HG03139 (cell line): Measurements from ENCODE around the gene C2orf81.
"Not testable (repeated sequence)": the region's sequence is repeated elsewhere in the genome, so short reads cannot be mapped to it uniquely, and the experiment has no call there.

Experiments
- ATAC-seq: cut with Tn5 transposase; IDR thresholded peaks from one replicate; pipeline ENCODE4 v1.9.1; 2021; ENCODE audit not compliant: unreplicated experiment

C2orf81 gene

DNA sequence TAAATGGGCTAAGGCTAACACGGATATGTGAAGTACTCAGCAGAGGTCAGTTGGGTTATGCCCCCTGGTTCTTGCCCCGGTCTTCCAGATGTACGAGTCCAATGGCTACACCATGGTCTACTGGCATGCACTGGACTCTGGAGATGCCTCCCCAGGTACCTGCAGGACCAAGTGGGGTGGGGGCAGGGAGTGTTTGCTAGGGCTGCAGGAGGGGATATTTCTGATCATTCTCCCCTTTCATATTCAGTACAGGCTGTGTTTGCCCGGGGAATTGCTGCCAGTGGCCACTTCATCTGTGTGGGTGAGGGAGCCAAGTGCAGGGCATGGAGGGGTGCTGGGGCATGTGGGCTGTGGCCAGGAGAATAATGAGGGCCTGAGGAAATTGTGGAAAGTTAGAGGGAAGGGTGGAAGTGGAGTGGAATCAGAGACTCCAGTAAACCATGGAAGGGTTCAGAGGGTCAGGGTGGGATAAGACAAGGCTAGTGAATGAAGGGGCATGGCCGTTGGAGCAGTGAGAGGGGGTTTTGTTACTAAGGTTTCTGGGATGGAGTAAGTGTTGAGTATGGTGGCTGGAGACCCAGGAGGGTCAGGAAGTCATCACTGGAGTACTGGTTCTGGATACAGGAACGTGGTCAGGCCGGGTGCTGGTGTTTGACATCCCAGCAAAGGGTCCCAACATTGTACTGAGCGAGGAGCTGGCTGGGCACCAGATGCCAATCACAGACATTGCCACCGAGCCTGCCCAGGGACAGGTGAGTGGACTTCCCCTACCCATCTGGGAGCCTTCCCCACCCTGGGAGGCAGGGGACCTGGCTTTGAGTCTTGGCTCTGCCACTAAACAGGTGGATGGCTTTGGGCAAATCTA, 2.0 kb upstream of the C2orf81 start:
- ATAC-seq = no peak

DNA sequence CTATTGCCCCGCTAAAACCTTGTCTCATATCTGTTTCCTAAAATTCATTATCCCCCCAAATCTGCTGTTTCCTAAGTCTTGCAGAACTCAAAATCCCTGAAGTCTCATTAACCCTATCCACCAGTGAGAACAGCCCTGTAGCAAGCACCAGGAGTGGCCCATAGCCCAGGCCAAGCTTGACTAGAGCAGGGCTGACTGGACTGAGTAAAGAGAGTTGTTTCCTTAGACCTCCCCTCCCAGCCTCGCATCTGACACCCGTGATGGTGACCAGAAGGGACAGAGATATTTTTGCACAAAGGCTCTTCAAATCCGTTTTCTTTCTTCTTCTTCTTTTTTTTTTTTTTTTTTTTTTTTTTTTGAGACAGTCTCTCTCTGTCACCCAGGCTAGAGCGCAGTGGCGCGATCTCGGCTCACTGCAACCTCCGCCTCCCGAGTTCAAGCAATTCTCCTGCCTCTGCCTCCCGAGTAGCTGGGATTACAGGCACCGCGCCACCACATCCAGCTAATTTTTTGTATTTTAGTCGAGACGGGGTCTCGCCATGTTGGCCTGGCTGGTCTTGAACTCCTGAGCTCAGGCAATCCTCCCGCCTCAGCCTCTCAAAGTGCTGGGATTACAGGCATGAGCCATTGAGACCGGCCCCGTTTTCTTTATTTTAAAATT, 846 bp downstream of the C2orf81 start:
- ATAC-seq = not testable (repeated sequence)

DNA sequence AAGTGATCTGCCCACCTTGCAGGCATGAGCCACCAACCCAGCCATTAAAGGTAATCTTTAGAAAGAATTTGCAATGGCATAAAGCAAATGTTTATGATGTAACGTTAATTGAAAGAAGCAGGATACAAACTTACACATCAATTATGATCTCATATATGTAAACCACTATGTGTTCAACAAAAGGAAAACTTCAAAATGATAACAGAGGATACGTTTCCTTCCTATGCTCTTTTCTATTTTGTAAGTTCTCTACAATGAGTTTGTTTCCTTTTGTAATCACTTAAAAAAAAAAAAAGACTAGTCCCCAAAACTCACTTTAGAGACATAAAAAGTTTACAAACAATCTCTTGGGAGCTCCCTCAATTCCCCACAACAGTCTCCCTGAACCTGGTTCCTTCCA, 1.4 kb downstream of the C2orf81 start:
- ATAC-seq = no peak

DNA sequence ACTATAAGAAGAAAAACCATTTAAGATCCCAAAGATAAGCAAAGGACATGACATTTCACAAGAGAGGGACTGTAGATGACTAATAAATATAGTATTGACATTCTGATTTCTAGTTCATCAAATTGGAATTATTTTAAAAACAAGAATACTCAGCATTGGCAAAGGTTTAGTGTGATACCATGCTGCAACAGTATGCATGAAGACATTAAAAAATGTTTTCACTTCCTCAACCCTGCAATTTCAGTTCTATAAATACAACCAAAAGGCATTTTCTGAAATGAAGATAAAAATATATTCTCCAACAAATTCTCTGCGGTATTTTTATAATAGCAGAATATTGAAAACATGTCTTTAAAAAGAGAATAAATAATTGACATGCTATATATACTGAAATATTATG, 2.1 kb downstream of the C2orf81 start:
- ATAC-seq = no peak

DNA sequence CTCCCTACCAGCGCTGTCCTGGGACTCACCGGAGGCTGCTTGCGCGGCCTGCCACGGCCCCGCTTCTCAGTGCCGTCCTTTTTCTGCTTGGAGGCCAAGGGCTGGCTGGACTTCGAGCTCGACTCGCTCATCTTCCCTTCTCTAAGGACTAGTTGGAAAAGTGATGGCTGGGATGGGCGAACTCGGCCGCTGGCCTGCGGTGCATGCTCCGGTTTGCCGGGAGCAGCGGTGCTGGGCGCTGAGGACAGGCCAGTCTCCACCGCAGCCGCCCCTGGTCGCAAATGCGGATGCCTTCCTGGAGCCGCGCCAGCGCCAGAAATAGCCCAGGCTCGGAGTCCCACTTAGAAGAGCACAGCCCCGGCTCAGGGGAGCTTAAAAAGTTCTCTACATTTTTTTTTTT, 3.1 kb downstream of the C2orf81 start:
- ATAC-seq = no peak

DNA sequence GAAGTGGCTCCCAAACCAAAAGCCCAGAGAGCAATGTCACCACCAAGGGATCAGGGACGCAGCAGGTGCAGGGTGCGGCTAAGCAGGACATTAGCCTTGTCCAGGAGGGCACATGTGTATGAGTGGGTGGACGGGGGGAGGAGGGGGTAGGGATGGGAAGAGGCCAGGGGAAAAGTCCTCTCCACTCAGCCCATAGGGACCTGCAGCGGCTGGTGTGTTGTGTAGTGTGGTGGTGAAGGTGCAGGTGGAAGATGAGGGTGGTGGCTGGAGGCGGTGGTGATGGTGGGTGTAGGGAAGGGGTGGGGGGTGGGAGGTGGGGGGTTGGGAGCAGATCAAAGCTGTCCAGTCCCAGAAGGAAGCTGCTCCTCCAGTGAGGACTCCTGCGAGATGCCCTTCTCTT, 3.7 kb downstream of the C2orf81 start:
- no peak for ATAC-seq

DNA sequence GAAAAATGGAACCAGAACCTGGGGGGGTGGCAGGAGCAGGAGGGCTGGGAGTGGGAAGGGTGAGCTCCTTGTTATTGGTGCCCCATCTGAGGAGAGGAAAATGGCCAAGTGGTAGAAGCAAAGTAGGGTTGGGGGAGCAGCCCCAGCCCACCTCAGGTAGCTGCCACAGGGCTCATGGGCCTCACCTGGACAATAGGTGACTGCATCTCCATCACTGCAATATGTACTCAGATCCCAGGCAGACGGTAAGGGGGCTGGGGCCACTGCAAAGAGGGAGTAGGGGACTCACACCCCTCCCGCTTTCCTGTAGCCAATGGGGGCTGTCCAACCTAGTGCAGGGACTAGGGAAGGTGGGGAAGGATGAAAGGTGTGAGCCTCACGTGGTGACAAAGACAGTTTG, 4.2 kb downstream of the C2orf81 start:
- ATAC-seq = no peak

DNA sequence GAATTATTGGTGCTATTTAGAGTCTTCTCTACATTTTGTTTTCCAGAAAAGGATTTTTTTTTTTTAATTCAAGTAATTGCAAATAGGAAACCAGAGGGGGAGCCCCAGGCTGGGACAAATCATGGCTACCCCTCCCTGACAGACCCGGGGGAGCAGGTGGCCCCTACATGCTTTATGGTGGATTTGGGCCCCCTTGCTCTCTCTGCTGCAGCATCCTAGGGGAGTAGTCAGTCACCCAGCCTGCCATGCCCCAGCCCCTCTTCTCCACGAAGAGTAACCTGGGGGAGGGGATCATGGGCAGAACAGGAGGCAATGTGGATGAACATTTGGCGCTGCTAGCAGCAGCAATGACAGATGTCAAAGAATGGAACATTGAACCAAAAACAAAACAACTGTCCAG, 4.6 kb downstream of the C2orf81 start:
- ATAC-seq = no peak

DNA sequence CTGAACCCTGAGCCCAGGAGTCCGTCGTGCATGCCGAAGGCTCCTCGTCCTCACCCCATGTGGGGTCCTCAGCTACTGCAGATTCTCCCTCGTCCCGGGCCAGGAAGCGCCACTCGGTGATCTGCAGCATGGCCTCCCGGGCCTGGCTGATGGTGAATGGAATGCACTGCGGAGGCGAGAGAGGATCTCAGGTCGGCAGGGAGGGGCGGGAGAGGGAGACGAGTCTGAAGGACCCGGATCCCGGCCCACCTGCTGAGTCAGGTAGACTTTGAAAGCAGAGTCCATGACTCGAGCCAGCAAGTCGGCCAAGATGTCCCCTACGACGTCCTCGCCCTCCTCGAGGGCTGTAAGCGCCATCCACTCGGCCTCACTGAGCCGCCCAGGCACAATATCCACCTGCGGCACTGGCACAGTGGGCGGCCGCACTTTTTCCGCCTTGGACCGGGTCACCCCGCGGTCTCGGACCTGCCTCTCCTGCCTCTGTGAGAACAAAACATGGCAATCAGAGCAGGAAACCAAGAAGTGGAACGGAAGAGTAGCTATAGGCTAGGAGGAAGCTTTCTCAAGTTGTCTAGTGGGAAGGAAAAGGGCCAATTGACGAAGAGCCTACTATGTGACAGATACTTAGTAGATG, 5.5 kb downstream of the C2orf81 start:
- no peak for ATAC-seq

DNA sequence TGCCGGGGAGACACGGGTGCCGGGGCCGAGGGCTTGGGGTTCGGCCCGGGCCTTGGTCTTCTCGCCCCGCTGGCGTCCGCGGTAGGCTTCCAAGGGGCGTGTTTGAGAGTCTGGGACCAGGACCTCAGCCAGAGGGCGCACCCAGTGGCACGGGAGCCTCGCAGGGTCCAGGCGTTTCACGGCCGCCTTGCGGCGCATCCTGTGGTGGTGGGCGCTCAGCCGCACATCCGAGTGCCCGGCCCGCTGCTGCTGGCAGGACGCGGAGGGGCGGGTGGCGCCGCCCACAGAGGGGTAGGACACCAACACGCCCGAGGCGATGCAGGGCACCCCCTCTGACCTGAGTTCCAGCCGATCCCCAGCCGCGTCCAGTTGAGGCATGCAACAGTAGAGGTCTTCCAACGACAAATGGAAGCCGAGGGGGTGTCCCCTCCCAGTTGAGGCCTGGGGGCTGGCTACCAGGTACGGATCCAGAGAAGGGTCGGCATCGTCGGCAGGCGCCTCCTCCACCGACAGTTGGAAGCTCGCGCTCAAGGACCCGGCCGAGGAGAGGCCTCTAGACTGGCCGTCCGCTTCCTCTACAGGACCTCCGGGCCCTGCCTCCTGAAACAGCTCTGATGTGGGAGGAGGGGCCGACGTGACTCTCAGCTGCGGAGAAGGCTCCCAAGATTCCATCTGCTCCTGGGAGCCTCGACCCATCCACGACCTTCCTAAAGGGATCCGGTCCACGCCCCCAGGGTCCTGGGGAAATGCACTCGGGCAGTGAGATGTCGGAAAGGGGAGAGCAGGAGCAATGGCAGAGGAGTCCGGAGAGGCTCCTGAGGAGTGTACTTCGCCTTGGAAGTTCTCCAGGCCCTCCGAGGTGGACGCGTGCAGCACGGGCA, 6.3 kb downstream of the C2orf81 start:
- ATAC-seq = no peak

DNA sequence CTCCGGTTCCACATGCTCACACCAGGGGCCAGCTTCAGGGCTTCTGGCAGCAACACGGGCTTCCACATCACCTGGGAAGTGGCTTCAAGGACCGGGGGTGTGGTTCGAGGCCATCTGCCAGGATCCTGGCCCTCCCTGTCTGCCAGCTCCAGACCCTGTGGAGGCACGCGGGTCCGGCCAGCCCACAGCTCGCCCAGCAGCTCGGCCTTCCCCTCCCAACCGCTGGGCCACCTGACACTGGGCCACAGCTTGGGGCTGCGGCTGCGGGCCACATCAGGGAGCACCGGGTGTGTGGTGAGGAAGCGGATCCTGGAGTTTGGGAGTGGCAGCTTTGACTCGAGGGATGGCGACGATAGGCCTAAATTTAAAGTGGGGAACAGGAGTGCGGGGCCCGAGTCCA, 7.0 kb downstream of the C2orf81 start:
- ATAC-seq = no peak

DNA sequence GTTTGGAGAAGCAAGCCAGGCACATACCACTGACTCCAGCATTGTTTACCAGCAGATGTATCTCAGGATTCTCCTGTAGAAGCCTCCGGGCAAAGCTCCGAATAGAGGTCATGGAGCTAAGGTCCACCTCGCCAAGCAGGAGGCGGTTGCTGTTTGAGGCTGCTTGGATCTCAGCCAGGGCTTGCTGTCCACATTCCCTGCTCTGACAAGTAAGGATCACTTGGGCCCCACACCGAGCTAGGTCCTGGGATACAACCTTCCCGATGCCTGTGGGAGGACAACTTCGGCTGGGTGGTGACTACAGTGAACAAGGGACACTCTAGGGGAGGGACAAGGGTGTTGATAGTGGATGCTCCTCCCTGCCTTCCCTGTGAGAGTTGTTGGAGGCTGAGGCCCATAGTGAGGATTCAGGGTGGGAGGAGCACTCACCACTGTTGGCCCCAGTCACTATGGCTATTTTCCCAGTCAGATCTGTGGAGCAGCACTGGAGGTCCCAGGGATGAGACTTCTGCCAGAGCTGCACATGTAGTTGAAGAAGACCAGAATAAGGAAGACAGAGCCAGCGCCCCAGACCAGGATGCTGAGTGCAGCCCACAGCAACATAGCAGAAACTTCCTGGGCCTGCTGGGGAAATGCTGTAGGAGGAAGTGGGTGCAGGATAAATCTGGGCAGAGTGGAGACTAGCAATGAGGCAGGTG, 8.3 kb downstream of the C2orf81 start:
- no peak for ATAC-seq

DNA sequence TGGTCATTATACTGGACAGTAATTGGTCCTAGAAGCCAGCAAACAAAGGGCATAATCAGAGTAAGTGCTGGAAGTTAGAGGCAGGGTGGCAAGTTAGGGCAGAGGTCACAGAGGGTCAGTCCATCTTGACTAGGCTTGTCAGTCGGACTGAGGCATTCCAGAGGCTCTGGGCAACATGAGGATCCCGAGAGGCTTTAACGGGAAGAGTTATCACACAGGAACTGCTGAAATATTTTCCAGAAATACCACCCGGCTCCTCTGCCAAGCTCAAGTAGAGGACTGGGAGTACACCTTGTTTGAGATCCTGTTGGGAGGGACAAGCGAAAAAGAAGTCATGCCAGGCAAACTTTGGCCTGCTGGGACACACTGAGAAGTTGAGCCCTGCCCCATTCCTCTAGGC, 13.7 kb downstream of the C2orf81 start:
- no peak for ATAC-seq

DNA sequence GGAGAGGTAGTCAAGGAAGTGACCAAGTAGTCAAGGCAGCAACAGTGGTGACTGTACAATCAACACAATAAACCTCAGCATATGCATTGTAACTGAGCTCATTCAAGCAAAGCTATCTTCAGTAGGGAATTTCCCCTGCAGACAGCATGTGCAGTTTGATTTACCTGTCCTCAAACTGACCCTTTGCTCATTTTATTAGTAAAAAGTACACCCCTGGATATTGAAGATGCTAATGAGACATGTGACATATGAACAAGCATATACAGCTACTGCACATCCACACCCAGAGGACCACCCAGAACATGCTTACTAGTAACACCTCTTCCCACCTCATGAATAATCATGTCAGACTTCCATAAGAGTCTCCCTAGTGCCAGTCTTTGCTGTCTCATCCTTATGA, 15.4 kb downstream of the C2orf81 start:
- ATAC-seq = no peak

DNA sequence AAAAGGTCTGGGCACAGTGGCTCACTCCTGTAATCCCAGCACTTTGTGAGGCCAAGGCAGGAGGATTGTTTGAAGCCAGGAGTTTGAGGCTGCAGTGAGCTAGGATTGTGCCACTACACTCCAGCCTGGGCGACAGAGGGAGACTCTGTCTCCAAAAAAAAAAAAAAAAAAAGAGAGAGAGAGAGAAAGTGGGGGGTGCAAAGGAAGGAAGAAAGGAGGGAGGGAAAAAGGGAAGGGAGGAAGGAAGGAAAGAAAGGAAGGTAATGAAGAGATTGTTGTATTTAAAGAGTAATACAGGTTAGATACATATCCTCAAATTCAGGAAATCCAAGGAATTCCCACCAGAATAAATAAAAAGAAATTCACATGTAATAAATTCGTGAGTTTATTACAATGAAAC, 19.5 kb downstream of the C2orf81 start:
- ATAC-seq = no peak

DNA sequence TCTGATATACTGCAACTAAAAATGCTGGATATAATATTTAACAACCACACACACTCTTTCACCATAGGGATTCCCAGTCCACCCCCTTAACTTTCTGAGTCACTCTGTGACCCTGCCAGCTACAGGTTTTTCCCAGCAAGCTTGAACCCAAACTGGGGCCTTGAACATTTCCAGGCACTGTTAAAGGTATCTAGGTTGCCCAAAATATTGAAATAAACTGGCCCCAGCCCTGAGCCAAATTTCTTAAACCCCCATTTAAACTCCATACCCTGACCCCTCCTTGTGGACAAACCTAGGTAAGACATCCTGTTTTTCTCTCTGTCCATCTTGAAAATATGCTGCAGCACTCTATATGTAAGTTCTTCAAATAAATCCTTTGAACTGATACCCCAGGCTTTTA, 21.6 kb downstream of the C2orf81 start:
- no peak for ATAC-seq

DNA sequence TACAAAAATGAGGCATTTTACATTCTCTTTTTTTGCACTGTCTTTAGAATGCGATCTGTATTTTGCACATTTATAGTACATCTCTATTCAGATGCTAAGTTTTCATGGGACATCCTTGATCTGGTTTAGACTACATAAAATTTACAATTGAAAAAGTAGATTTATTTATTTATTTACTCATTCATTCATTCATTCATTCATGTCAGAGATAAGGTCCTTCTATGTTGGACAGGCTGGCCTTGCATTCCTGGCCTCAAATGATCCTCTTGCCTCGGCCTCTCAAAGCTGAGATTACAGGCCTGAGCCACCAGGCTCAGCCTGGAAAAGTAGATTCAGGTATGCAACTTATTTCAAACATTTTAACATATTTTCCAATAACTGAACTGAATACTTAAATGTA, 25.3 kb downstream of the C2orf81 start:
- no peak for ATAC-seq

DNA sequence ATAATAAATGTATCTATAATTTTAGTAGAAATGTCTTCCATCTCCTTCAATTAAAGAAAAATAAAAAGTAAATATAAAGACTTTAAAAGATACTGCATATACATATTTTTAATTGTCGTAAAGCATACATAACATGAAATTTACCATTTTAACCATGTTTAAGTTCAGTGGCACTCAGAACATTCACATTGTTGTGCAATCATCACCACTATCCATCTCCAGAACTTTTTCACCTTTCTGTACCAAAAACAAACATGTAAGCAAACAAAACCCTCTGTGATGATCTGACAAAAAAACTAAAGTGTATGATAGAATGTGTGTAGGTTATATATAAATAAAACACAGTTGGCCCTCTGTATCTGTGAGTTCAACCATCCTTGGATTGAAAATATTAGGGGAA, 27.9 kb downstream of the C2orf81 start:
- no peak for ATAC-seq

DNA sequence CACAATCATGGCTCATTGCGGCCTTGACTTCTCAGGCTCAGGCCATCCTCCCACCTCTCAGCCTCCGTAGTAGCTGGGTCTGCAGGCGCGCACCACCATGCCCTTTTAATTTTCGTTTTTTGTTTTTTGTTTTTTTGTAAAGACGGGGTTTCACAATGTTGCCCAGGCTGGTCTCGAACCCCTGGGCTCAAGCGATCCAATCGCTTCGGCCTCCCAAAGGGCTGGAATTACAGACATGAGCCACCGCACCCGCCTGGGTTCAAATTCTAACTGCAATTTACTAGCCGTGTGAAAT, 29.0 kb downstream of the C2orf81 start:
- no peak for ATAC-seq

DNA sequence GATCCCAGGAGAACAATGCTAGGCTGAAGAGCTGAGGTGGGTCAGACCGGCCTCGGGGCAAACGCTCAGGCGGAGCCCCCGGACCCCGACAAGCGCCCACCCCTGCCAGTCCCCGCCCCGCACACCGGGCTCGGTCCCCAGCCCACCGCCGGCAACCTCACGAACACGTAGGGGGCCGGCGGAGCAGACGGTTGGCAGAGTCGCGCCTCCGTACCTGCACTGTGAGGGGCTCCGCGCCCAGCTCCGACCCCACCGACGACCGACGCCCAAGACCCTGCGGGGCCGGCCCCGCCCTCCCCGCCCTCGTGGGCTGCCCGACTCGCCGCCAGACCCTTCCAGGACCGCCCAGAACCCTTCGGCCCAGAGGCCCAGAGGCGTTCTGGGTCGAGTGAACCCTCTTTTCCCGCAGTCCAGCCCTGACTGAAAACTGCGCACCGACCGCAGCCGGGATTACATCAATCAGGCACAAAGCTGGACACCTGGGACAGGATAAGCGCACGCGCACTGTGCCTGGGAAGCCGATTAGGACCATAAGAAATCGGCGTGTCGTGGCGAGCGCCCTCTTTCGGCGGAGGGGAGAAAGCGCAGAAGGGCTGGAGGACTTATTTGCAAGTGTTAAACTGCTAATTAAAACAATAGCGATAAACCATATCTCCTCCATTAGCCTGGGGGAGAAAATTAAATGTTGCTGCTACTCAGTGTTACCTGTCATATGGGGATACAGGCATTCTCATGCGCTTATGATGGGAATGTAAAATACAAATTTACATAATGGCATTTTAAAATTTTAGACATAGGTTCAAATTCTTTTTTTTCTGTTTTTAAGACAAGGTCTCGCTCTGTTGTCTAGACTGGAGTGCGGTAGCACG, 29.6 kb downstream of the C2orf81 start:
- no peak for ATAC-seq
